Trophoblast cell (in vitro differentiated cells and primary cell): ENCODE data around the gene CD79B.

Experiments used
- DNase-seq, 2 donors: peaks; one replicate each; pipeline ENCODE4 v3.0.0-alpha.2; 2016
- H2AFZ ChIP-seq: 2 replicates; pipeline ENCODE4 v1.6.1; 2013; ENCODE audit warnings: low read length, moderate library complexity, mild to moderate bottlenecking; ENCODE audit not compliant: insufficient read depth, poor library complexity
- H2AK5ac ChIP-seq: 2 replicates; pipeline ENCODE4 v1.6.1; 2013; ENCODE audit warnings: mild to moderate bottlenecking, low read length
- H2BK120ac ChIP-seq: 2 replicates; pipeline ENCODE4 v1.6.1; 2013; ENCODE audit warnings: low read length, mild to moderate bottlenecking, moderate library complexity; ENCODE audit not compliant: insufficient read depth, poor library complexity
- H2BK12ac ChIP-seq: 2 replicates; pipeline ENCODE4 v1.6.1; 2013; ENCODE audit warnings: mild to moderate bottlenecking, low read length, moderate library complexity
- H2BK5ac ChIP-seq: 2 replicates; pipeline ENCODE4 v1.6.1; 2013; ENCODE audit warnings: low read length, low read depth, moderate library complexity, mild to moderate bottlenecking; ENCODE audit not compliant: poor library complexity
- H3K14ac ChIP-seq: 2 replicates; pipeline ENCODE4 v1.6.1; 2013; ENCODE audit warnings: mild to moderate bottlenecking, low read length
- H3K18ac ChIP-seq: 2 replicates; pipeline ENCODE4 v1.6.1; 2013; ENCODE audit warnings: mild to moderate bottlenecking, low read length
- H3K23ac ChIP-seq: 2 replicates; pipeline ENCODE4 v1.6.1; 2013; ENCODE audit warnings: low read length
- H3K27ac ChIP-seq: 2 replicates; pipeline ENCODE4 v1.5.1; 2013; ENCODE audit warnings: low read depth, mild to moderate bottlenecking, inconsistent platforms, low read length, moderate library complexity
- H3K27me3 ChIP-seq: 2 replicates; pipeline ENCODE4 v1.6.1; 2013; ENCODE audit warnings: inconsistent platforms, mild to moderate bottlenecking, low read length, moderate library complexity; ENCODE audit not compliant: insufficient read depth
- H3K36me3 ChIP-seq, 2 experiments: 1 replicate in 1 of 2; 2 replicates in 1 of 2; pipeline ENCODE4 v1.6.1; 2013; ENCODE audit warnings: low read length in 2 of 2, mild to moderate bottlenecking in 2 of 2, moderate library complexity in 1 of 2; ENCODE audit not compliant: insufficient read depth in 2 of 2, control insufficient read depth in 1 of 2
- H3K4ac ChIP-seq: 2 replicates; pipeline ENCODE4 v1.6.1; 2013; ENCODE audit warnings: low read depth, mild to moderate bottlenecking, low read length, moderate library complexity
- H3K4me1 ChIP-seq, 2 experiments: 1 replicate in 1 of 2; 2 replicates in 1 of 2; pipeline ENCODE4 v1.6.1; 2013; ENCODE audit warnings: low read length in 2 of 2, mild to moderate bottlenecking in 2 of 2, moderate library complexity in 1 of 2; ENCODE audit not compliant: insufficient read depth in 2 of 2, control insufficient read depth in 1 of 2
- H3K4me2 ChIP-seq: 2 replicates; pipeline ENCODE4 v1.6.1; 2013; ENCODE audit warnings: inconsistent platforms, mild to moderate bottlenecking, low read length, moderate library complexity
- H3K4me3 ChIP-seq: 2 replicates; pipeline ENCODE4 v1.5.1; 2013; ENCODE audit warnings: mild to moderate bottlenecking, low read depth, low read length, inconsistent platforms
- H3K79me1 ChIP-seq: one replicate; pipeline ENCODE4 v1.6.1; 2013; ENCODE audit warnings: low read length
- H3K79me2 ChIP-seq: 2 replicates; pipeline ENCODE4 v1.6.1; 2013; ENCODE audit warnings: low read length, mild to moderate bottlenecking; ENCODE audit not compliant: control insufficient read depth, insufficient read depth, poor library complexity
- H3K9ac ChIP-seq: 2 replicates; pipeline ENCODE4 v1.6.1; 2013; ENCODE audit warnings: mild to moderate bottlenecking, low read length
- H3K9me3 ChIP-seq: 2 replicates; pipeline ENCODE4 v1.6.1; 2013; ENCODE audit warnings: low read depth, mild to moderate bottlenecking, control low read depth, inconsistent platforms, low read length; ENCODE audit not compliant: insufficient read depth
- H4K12ac ChIP-seq: 2 replicates; pipeline ENCODE4 v1.6.1; 2013; ENCODE audit warnings: low read depth, mild to moderate bottlenecking, low read length, moderate library complexity
- H4K8ac ChIP-seq: 2 replicates; pipeline ENCODE4 v1.6.1; 2013; ENCODE audit warnings: low read depth, mild to moderate bottlenecking, low read length, moderate library complexity
- H4K91ac ChIP-seq: one replicate; pipeline ENCODE4 v1.6.1; 2013; ENCODE audit warnings: low read depth, mild to moderate bottlenecking, low read length, moderate library complexity
- WGBS: extraction: QIAGEN DNeasy Blood & Tissue Kit; methylation state at CpG from one replicate; pipeline ENCODE4 v1.1.7; 2013; ENCODE audit warnings: missing lambda C conversion rate; ENCODE audit not compliant: insufficient read length, insufficient coverage; ENCODE audit errors: extremely low coverage; 5-methylcytosine and 5-hydroxymethylcytosine counted together

CD79B gene

DNA sequence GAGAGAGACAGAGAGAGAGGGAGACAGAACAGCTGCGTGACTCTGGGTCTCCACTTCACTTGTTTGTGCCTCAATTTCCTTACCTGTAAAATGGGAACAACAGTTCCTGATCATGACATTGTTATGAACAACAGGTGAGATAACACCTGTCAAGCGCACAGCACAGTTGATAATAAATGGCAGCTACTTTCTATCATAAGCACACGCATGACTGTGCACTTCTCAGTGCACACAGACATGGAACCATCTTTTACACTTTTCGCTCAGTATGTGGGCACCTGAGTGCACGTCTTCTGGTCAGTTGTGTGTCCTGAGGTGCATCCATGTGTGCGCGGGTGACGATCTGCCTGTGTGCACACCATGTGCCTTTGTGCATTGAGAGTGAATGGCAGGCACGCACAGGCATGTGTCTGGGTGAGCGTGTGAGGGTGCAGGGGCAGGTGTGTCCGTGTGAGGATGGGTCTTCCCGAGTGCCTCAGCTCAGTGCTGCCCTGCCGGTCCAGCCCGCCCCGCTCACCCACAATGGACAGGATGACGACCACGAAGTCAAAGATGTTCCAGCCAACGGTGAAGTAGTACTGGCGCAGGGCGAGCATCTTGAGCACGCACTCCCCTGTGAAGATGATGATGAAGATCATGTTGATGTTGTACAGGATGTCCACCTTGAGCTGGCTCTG lies 10.3 kb upstream of the CD79B start:
- no peak overlapping the region for H3K4ac ChIP-seq
- no peak overlapping the region for H4K8ac ChIP-seq
- H2AK5ac ChIP-seq: no peak overlapping the region
- no peak overlapping the region for H3K14ac ChIP-seq
- no peak overlapping the region for H3K18ac ChIP-seq
- H4K12ac ChIP-seq: no peak overlapping the region
- H3K27ac ChIP-seq: no peak overlapping the region
- DNase-seq: no peak
- H3K27me3 ChIP-seq: no peaks in the 10 kb centered on the region
- H3K4me2 ChIP-seq: no peak overlapping the region
- H3K9ac ChIP-seq: no peak overlapping the region
- no peak overlapping the region for H3K23ac ChIP-seq
- no peak overlapping the region for H2AFZ ChIP-seq
- no peaks in the 10 kb centered on the region for H3K36me3 ChIP-seq
- H4K91ac ChIP-seq: no peak overlapping the region
- no peak overlapping the region for H2BK120ac ChIP-seq
- no peak overlapping the region for H2BK5ac ChIP-seq
- no peaks in the 10 kb centered on the region for H3K79me1 ChIP-seq
- no peaks in the 10 kb centered on the region for H3K79me2 ChIP-seq
- WGBS: no CpG with 5 or more reads among the region's 21 CpGs
- H2BK12ac ChIP-seq: no peak overlapping the region
- H3K4me3 ChIP-seq: no peak overlapping the region
- H3K4me1 ChIP-seq: no peaks in the 10 kb centered on the region
- no peaks in the 10 kb centered on the region for H3K9me3 ChIP-seq

- WGBS: no CpG with 5 or more reads among the region's 23 CpGs
- H2AFZ ChIP-seq: no peak overlapping the region
- no peak overlapping the region for H2BK5ac ChIP-seq
- H3K4me2 ChIP-seq: no peak overlapping the region
- no peaks in the 10 kb centered on the region for H3K9me3 ChIP-seq
- no peak overlapping the region for H2AK5ac ChIP-seq
- no peak overlapping the region for H4K12ac ChIP-seq
- H4K8ac ChIP-seq: no peak overlapping the region
- H3K27ac ChIP-seq: no peak overlapping the region
- H3K79me2 ChIP-seq: no peaks in the 10 kb centered on the region
- H3K36me3 ChIP-seq: no peaks in the 10 kb centered on the region
- no peak overlapping the region for H3K4me3 ChIP-seq
- no peaks in the 10 kb centered on the region for H3K27me3 ChIP-seq
- H2BK12ac ChIP-seq: no peak overlapping the region
- H3K9ac ChIP-seq: no peak overlapping the region
- no peak overlapping the region for H4K91ac ChIP-seq
- H3K4ac ChIP-seq: no peak overlapping the region
- H3K23ac ChIP-seq: no peak overlapping the region
- no peak for DNase-seq
- H2BK120ac ChIP-seq: no peak overlapping the region
- H3K79me1 ChIP-seq: no peaks in the 10 kb centered on the region
- H3K4me1 ChIP-seq: no peaks in the 10 kb centered on the region
- H3K14ac ChIP-seq: no peak overlapping the region
- H3K18ac ChIP-seq: no peak overlapping the region
Measured at GRCh38 chr17:63941751-63942150, 9.6 kb upstream of the CD79B start.

- Histone ChIP-seq H4K91ac (no peak overlapping the region), H3K23ac (no peak overlapping the region), H4K12ac (no peak overlapping the region), H3K9ac (no peak overlapping the region), H3K4me1 (no peaks in the 10 kb centered on the region), H3K9me3 (no peaks in the 10 kb centered on the region), H3K18ac (no peak overlapping the region), H3K4me2 (no peak overlapping the region), H3K14ac (no peak overlapping the region), H3K79me1 (no peaks in the 10 kb centered on the region), H2BK12ac (no peak overlapping the region), H3K4ac (no peak overlapping the region), H2BK5ac (no peak overlapping the region), H2AFZ (no peak overlapping the region), H3K36me3 (no peaks in the 10 kb centered on the region), H4K8ac (no peak overlapping the region), H2AK5ac (no peak overlapping the region), H3K27ac (no peak overlapping the region), H3K27me3 (no peaks in the 10 kb centered on the region), H2BK120ac (no peak overlapping the region), H3K79me2 (no peaks in the 10 kb centered on the region), H3K4me3 (no peak overlapping the region)
- no CpG with 5 or more reads among the region's 12 CpGs for WGBS
- no peak for DNase-seq
Measured at GRCh38 chr17:63941162-63941561, 9.0 kb upstream of the CD79B start.

- Histone ChIP-seq H3K36me3 (no peaks in the 10 kb centered on the region), H2BK12ac (no peak overlapping the region), H3K18ac (no peak overlapping the region), H3K9me3 (no peaks in the 10 kb centered on the region), H3K14ac (no peak overlapping the region), H4K12ac (no peak overlapping the region), H3K4me2 (no peak overlapping the region), H4K91ac (no peak overlapping the region), H2BK120ac (no peak overlapping the region), H3K4me3 (no peak overlapping the region), H3K9ac (no peak overlapping the region), H2AFZ (no peak overlapping the region), H3K79me1 (no peaks in the 10 kb centered on the region), H3K23ac (no peak overlapping the region), H3K27ac (no peak overlapping the region), H2AK5ac (no peak overlapping the region), H4K8ac (no peak overlapping the region), H3K27me3 (no peaks in the 10 kb centered on the region), H2BK5ac (no peak overlapping the region), H3K4ac (no peak overlapping the region), H3K79me2 (no peaks in the 10 kb centered on the region), H3K4me1 (no peaks in the 10 kb centered on the region)
- DNase-seq: no peak
- no CpG with 5 or more reads among the region's 14 CpGs for WGBS
Measured at GRCh38 chr17:63940584-63940983, 8.5 kb upstream of the CD79B start.
